ENCODE measurements around the gene NRARP.

GRCh38 chr9:137313326-137313936, 11.4 kb upstream of the NRARP start:
- TF ChIP-seq, protein P1, sequence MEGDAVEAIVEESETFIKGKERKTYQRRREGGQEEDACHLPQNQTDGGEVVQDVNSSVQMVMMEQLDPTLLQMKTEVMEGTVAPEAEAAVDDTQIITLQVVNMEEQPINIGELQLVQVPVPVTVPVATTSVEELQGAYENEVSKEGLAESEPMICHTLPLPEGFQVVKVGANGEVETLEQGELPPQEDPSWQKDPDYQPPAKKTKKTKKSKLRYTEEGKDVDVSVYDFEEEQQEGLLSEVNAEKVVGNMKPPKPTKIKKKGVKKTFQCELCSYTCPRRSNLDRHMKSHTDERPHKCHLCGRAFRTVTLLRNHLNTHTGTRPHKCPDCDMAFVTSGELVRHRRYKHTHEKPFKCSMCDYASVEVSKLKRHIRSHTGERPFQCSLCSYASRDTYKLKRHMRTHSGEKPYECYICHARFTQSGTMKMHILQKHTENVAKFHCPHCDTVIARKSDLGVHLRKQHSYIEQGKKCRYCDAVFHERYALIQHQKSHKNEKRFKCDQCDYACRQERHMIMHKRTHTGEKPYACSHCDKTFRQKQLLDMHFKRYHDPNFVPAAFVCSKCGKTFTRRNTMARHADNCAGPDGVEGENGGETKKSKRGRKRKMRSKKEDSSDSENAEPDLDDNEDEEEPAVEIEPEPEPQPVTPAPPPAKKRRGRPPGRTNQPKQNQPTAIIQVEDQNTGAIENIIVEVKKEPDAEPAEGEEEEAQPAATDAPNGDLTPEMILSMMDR (conservative IDR thresholded peaks at IDR 0.05; ENCODE audit: low read depth in 2 of 2) = no peak
- TF ChIP-seq CREB1 (CRISPR knock-in tag; IDR thresholded peaks at IDR 0.05; ENCODE audit: low read depth) (no peak), REST (IDR thresholded peaks at IDR 0.05; ENCODE audit: unreplicated experiment) (no peak), EZH2phosphoT487 (IDR thresholded peaks at IDR 0.05; ENCODE audit: unreplicated experiment) (no peak), POLR2AphosphoS5 (IDR thresholded peaks at IDR 0.05; ENCODE audit: low read depth) (no peak), EZH2 (IDR thresholded peaks at IDR 0.05; ENCODE audit: low read depth, unreplicated experiment) (no peak), ZNF331 (CRISPR knock-in tag; IDR thresholded peaks at IDR 0.05; ENCODE audit: low read depth) (no peak), JUNB (IDR thresholded peaks at IDR 0.05; ENCODE audit: unreplicated experiment) (no peak), STAT1 (IDR thresholded peaks at IDR 0.05; ENCODE audit: unreplicated experiment) (no peak), ETS1 (IDR thresholded peaks at IDR 0.05) (no peak), NANOG (IDR thresholded peaks at IDR 0.05; ENCODE audit: borderline replicate concordance) (no peak)
